CD14-positive monocyte (primary cell): Measurements from ENCODE around the gene GNL1. TPM values are rescaled to one million over a fixed set of nuclear protein-coding genes. Genes with fewer than 3 reads are reported as not detected.

Source experiments
- DNase-seq, 3 donors: peaks; one replicate each; pipeline ENCODE4 v3.0.0-alpha.2; 2011 to 2022
- H2AFZ ChIP-seq: 2 replicates; pipeline ENCODE4 v1.6.0; 2012; ENCODE audit warnings: mild to moderate bottlenecking, low read depth, low read length, inconsistent platforms; ENCODE audit not compliant: insufficient read depth, poor library complexity, severe bottlenecking
- H3K27ac ChIP-seq, 2 donors: 1 replicate in 1 of 2; 2 replicates in 1 of 2; pipeline ENCODE4 v1.5.1; 2012 to 2013; ENCODE audit warnings: low read length in 2 of 2, control low read depth in 1 of 2, inconsistent platforms in 1 of 2, low read depth in 1 of 2, mild to moderate bottlenecking in 1 of 2
- H3K27me3 ChIP-seq, 2 donors: one replicate each; pipeline versions ENCODE4 v1.6.0 to v1.6.1; 2011 to 2013; ENCODE audit warnings: low read length in 2 of 2; ENCODE audit not compliant: control insufficient read depth in 2 of 2, insufficient read depth in 2 of 2
- H3K36me3 ChIP-seq, 2 donors: replicated peaks in 1 of 2; 1 replicate in 1 of 2; 2 replicates in 1 of 2; pipeline versions ENCODE4 v1.5.1 to v1.6.1; 2012 to 2013; ENCODE audit warnings: low read length in 2 of 2, control low read depth in 1 of 2, inconsistent platforms in 1 of 2, mild to moderate bottlenecking in 1 of 2; ENCODE audit not compliant: insufficient read depth in 2 of 2, control insufficient read depth in 1 of 2
- H3K4me1 ChIP-seq, 2 donors: 1 replicate in 1 of 2; 2 replicates in 1 of 2; pipeline versions ENCODE4 v1.5.1 to v1.6.1; 2012 to 2013; ENCODE audit warnings: low read length in 2 of 2, control low read depth in 1 of 2, inconsistent platforms in 1 of 2, mild to moderate bottlenecking in 1 of 2, moderate library complexity in 1 of 2; ENCODE audit not compliant: insufficient read depth in 2 of 2, control insufficient read depth in 1 of 2
- H3K4me2 ChIP-seq: replicated peaks from 2 replicates; pipeline ENCODE3; 2012; ENCODE audit warnings: low read length, moderate library complexity, mild to moderate bottlenecking; ENCODE audit not compliant: poor library complexity, severe bottlenecking; ENCODE audit errors: extremely low read depth
- H3K4me3 ChIP-seq, 3 experiments: fragments of 200-600 bp in 1 of 3; sonication (generic) in 1 of 3; replicated peaks in 1 of 3; 1 replicate in 2 of 3; 2 replicates in 1 of 3; pipeline ENCODE4 v1.5.1; 2011 to 2013; ENCODE audit warnings: low read length in 3 of 3, mild to moderate bottlenecking in 3 of 3, control low read depth in 2 of 3, low read depth in 2 of 3, inconsistent platforms in 1 of 3, moderate library complexity in 1 of 3
- H3K79me2 ChIP-seq: 2 replicates; pipeline ENCODE4 v1.6.0; 2012; ENCODE audit warnings: mild to moderate bottlenecking, control low read depth, inconsistent platforms, low read length, moderate library complexity; ENCODE audit not compliant: insufficient read depth
- H3K9ac ChIP-seq: 2 replicates; pipeline ENCODE4 v1.6.0; 2017; ENCODE audit warnings: low read length, mild to moderate bottlenecking; ENCODE audit not compliant: insufficient read depth, poor library complexity, severe bottlenecking
- H3K9me3 ChIP-seq, 2 donors: replicated peaks in 1 of 2; 1 replicate in 1 of 2; 2 replicates in 1 of 2; pipeline versions ENCODE4 v1.5.1 to v1.6.1; 2012 to 2013; ENCODE audit warnings: low read length in 2 of 2, control low read depth in 1 of 2; ENCODE audit not compliant: control insufficient read depth in 1 of 2, insufficient read depth in 1 of 2
- H4K20me1 ChIP-seq: 2 replicates; pipeline ENCODE4 v1.6.0; 2012; ENCODE audit warnings: mild to moderate bottlenecking, low read length, control low read depth, moderate library complexity; ENCODE audit not compliant: insufficient read depth
- H3K27ac Mint-ChIP-seq, 7 donors: one replicate each; pipeline ENCODE4 v1.8.0; 2020; ENCODE audit warnings: mild to moderate bottlenecking in 7 of 7, mixed read lengths in 7 of 7, moderate library complexity in 6 of 7, inconsistent platforms in 2 of 7
- H3K27me3 Mint-ChIP-seq, 3 donors: one replicate each; pipeline ENCODE4 v1.8.0; 2021 to 2022; ENCODE audit warnings: low read depth in 3 of 3, mild to moderate bottlenecking in 3 of 3, mixed read lengths in 3 of 3, moderate library complexity in 3 of 3, inconsistent platforms in 1 of 3
- H3K36me3 Mint-ChIP-seq, 2 donors: one replicate each; pipeline ENCODE4 v1.8.0; 2020; ENCODE audit warnings: mixed read lengths in 2 of 2, inconsistent platforms in 1 of 2, mild to moderate bottlenecking in 1 of 2
- H3K4me1 Mint-ChIP-seq: one replicate; pipeline ENCODE4 v1.8.0; 2020; ENCODE audit warnings: mild to moderate bottlenecking, mixed read lengths
- H3K4me3 Mint-ChIP-seq, 2 donors: one replicate each; pipeline ENCODE4 v1.8.0; 2020; ENCODE audit warnings: mild to moderate bottlenecking in 2 of 2, mixed read lengths in 2 of 2, moderate library complexity in 1 of 2
- H3K9me3 Mint-ChIP-seq, 7 donors: one replicate each; pipeline ENCODE4 v1.8.0; 2020 to 2022; ENCODE audit warnings: mixed read lengths in 7 of 7, mild to moderate bottlenecking in 6 of 7, moderate library complexity in 6 of 7, inconsistent platforms in 2 of 7
- WGBS: methylation state at CpG from one replicate; pipeline ENCODE4 v1.1.5; 2013; ENCODE audit warnings: missing lambda C conversion rate; ENCODE audit not compliant: insufficient coverage; 5-methylcytosine and 5-hydroxymethylcytosine counted together
- intact Hi-C, 2 donors: fragments of 100-400 bp; cut with micrococcal nuclease; formaldehyde crosslinking; loops; one replicate each; pipeline versions ENCODE4 v1.15.0 to v1.15.1; 2023
- polyA plus RNA-seq, 3 donors: library from polyadenylated mRNA; depleted of rRNA in 1 of 3; unstranded in 2 of 3; stranded (reverse) in 1 of 3; fragments of 300-500 nt in 2 of 3; fragments of >200 nt in 1 of 3; fragmentation: Illumina TruSeq in 2 of 3; gene quantifications; 1 replicate in 2 of 3; 2 replicates in 1 of 3; pipeline ENCODE4 v1.2.3, GENCODE V29; 2012 to 2021
- TF ChIP-seq, protein P1 (sequence below): fragments of 200-600 bp; IDR thresholded peaks from one replicate; pipeline ENCODE4 v1.8.0; 2022; ENCODE audit warnings: antibody characterized with exemption, mild to moderate bottlenecking

GNL1 gene
- polyA plus RNA-seq, 3 donors, result 10.3 to 13.4 (median 12.9) TPM

DNA sequence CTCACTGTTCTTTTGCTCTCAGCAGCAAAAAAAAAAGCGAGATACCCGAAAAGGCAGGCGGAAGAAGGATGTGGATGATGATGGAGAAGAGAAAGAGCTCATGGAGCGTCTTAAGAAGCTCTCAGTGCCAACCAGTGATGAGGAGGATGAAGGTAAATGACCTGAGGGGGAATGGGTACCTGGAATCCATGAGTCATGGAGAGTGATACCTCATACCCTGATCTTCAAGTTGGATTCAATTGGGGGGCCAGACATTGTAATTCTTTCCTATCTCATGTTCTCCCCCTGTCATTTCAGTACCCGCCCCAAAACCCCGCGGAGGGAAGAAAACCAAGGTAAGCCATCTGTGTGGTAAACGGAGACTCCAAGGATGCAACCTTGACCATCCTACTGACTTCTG lies 21.8 kb upstream of the GNL1 start:
- Histone ChIP-seq H3K4me2 (no peak overlapping the region), H3K9me3 (no peaks in the 10 kb centered on the region), H3K27ac (no peak overlapping the region), H3K27me3 (no peaks in the 10 kb centered on the region), H4K20me1 (peaks cover 46% of the 10 kb centered on the region), H3K4me3 (no peak overlapping the region), H3K9ac (no peak overlapping the region), H2AFZ (no peak overlapping the region), H3K79me2 (peaks cover 42% of the 10 kb centered on the region), H3K4me1 (peaks cover under 1 to 6% of the 10 kb centered on the region in 2 donors), H3K36me3 (peaks cover 60 to 89% of the 10 kb centered on the region in 2 donors)
- H3K9me3 Mint-ChIP-seq, result no peaks in the 10 kb centered on the region
- no peak overlapping the region for H3K4me3 Mint-ChIP-seq
- 100% methylated on average over 4 of the region's 8 CpGs for WGBS
- intact Hi-C loops, result loop anchor here in 1 of 2 donors (5.0 kb wide), 1 partner anchor 34 kb away; no protein-coding TSS in a partner anchor
- no peak overlapping the region for H3K27ac Mint-ChIP-seq
- H3K36me3 Mint-ChIP-seq, result peaks cover 71 to 90% of the 10 kb centered on the region in 2 donors
- DNase-seq, result no peak
- no peaks in the 10 kb centered on the region for H3K27me3 Mint-ChIP-seq
- TF ChIP-seq, protein P1, sequence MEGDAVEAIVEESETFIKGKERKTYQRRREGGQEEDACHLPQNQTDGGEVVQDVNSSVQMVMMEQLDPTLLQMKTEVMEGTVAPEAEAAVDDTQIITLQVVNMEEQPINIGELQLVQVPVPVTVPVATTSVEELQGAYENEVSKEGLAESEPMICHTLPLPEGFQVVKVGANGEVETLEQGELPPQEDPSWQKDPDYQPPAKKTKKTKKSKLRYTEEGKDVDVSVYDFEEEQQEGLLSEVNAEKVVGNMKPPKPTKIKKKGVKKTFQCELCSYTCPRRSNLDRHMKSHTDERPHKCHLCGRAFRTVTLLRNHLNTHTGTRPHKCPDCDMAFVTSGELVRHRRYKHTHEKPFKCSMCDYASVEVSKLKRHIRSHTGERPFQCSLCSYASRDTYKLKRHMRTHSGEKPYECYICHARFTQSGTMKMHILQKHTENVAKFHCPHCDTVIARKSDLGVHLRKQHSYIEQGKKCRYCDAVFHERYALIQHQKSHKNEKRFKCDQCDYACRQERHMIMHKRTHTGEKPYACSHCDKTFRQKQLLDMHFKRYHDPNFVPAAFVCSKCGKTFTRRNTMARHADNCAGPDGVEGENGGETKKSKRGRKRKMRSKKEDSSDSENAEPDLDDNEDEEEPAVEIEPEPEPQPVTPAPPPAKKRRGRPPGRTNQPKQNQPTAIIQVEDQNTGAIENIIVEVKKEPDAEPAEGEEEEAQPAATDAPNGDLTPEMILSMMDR, result no peak
- H3K4me1 Mint-ChIP-seq, result peaks cover 10% of the 10 kb centered on the region

DNA sequence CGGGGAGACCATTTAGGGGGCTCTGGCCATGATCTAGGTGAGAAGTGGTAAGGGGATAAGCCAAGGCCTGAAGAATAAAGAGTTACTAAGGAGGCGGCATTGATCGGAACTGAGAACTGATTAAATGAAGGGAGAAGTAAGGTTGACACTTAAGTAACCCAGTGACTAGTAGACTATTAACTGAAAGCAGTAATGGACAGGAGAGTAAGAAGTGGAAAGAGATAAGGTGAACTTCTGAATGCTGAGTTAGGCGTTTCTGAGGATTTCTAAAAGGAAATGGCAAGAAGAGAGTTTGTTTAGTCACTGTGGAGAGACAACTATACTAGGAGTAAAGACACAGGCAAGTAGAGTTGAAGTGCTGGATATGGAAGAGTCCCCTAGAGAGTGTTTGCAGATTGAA lies 16.8 kb upstream of the GNL1 start:
- peaks cover 40% of the 10 kb centered on the region for H3K4me1 Mint-ChIP-seq
- Histone ChIP-seq H3K79me2 (peaks cover 60% of the 10 kb centered on the region), H3K4me2 (no peak overlapping the region), H3K4me1 (peaks cover 23 to 33% of the 10 kb centered on the region in 2 donors), H3K36me3 (peaks cover 17 to 40% of the 10 kb centered on the region in 2 donors), H4K20me1 (peaks cover 61% of the 10 kb centered on the region), H2AFZ (no peak overlapping the region), H3K4me3 (no peak overlapping the region), H3K9ac (no peak overlapping the region), H3K27me3 (no peaks in the 10 kb centered on the region), H3K27ac (peak overlapping the region in 1 of 2 donors; percentile 2), H3K9me3 (no peaks in the 10 kb centered on the region)
- TF ChIP-seq, protein P1, result no peak
- peak overlapping the region in 2 of 7 donors; percentile 42 to 48 for H3K27ac Mint-ChIP-seq
- H3K4me3 Mint-ChIP-seq, result no peak overlapping the region
- H3K9me3 Mint-ChIP-seq, result no peaks in the 10 kb centered on the region
- intact Hi-C loops, result no loop called here
- no peak for DNase-seq
- 57% methylated on average over 4 of the region's 4 CpGs for WGBS
- H3K27me3 Mint-ChIP-seq, result peaks cover 1 to 5% (median 2%) of the 10 kb centered on the region in 3 donors
- peaks cover 28 to 40% of the 10 kb centered on the region in 2 donors for H3K36me3 Mint-ChIP-seq
